ENCODE data around the gene SLC47A2.

DNA sequence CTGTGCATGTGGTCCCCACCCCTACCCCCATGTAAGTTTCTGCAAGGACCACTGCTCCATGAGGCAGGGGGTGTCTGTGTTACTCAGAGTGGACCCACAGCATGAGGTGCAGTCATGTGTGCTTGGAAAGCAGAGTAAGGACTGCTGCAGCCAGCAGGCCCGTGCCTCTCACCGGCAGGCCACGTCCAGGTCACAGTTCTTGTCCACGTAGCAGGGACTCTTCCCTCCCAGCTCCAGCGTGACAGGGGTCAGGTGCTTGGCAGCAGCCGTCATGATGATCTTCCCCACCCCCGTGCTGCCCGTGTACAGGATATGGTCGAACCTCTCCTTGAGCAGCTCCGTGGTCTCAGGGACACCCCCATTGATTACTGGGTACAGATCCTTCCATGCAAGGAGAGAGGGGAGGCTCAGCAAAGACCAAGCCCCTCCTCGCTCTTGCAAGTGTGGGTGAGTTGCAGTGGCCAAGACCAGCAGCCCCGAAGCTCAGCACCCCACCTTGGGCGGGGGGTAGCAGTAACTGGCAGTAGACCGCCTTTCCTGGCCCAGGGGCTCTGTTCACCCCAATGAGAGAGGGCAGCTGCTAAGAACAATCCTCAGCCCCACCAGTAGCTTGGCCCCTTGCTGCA is 25.6 kb upstream of the SLC47A2 start:
- TF ChIP-seq, protein P1, sequence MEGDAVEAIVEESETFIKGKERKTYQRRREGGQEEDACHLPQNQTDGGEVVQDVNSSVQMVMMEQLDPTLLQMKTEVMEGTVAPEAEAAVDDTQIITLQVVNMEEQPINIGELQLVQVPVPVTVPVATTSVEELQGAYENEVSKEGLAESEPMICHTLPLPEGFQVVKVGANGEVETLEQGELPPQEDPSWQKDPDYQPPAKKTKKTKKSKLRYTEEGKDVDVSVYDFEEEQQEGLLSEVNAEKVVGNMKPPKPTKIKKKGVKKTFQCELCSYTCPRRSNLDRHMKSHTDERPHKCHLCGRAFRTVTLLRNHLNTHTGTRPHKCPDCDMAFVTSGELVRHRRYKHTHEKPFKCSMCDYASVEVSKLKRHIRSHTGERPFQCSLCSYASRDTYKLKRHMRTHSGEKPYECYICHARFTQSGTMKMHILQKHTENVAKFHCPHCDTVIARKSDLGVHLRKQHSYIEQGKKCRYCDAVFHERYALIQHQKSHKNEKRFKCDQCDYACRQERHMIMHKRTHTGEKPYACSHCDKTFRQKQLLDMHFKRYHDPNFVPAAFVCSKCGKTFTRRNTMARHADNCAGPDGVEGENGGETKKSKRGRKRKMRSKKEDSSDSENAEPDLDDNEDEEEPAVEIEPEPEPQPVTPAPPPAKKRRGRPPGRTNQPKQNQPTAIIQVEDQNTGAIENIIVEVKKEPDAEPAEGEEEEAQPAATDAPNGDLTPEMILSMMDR (conservative IDR thresholded peaks at IDR 0.05; ENCODE audit: low read length), result no peak
- no peak for TF ChIP-seq EZH2phosphoT487 (IDR thresholded peaks at IDR 0.05; ENCODE audit: borderline replicate concordance, low read depth, low read length)

All from OCI-LY7 (cell line).